ENCODE results near the gene PIK3CD.
"Not testable (repeated sequence)": the region's sequence is repeated elsewhere in the genome, so short reads cannot be mapped to it uniquely, and the experiment has no call there.

PIK3CD gene

DNA sequence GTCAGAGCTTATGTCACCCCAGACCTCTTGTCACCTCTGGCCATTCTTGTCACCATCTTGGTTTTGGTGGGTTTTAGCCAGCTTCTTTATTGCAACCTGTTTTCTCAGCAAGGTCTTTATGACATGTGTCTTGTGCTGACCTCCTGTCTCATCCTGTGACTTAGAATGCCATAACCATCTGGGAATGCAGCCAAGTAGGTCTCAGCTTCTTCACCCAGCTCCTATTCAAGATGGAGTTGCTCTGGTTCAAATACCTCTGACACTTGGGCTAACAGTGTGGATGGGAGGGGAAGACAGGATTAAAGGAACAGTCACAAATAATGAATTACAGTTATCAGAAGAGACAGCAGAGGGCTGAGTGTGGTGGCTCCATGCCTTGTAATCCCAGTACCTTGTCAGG is 30.5 kb upstream of the PIK3CD start:
- DNase-seq (ENCODE audit: low read depth) = no peak

DNA sequence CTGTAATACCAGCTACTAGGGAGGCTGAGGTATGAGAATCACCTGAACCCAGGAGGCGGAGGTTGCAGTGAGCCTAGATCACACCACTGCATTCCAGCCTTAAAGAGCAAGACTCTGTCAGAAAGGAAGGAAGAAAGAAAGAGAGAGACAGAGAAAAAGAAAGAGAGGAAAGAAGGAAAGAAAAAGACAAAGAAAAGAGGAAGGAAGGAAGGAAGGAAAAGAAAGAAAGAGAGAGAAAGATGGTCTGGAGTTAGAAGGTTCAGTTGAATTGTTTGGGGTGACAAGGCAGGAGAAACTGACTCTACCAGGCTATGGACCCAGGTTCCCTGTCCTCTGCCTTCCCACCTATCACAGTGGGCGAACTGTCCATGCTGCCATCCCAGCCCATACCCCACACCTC is 27.4 kb upstream of the PIK3CD start:
- no peak for DNase-seq (ENCODE audit: low read depth)

DNA sequence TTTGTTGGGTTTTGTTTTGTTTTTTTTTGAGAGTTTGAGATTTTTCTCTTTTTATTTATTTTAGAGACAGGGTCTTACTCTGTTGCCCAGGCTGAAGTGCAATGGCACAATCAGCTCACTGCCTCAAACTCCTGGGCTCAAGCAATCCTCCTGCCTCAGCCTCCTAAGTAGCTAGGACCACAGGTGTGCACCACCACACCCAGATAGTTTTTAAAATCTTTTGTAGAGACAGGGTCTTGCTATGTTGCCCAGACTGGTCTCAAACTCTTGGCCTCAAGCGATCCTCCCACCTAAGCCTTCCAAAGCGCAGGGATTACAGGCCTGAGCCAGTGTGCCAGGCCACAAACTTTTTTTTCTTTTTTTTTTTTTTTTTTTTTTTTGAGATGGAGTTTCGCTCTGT is 26.5 kb upstream of the PIK3CD start:
- not testable (repeated sequence) for DNase-seq (ENCODE audit: low read depth)

DNA sequence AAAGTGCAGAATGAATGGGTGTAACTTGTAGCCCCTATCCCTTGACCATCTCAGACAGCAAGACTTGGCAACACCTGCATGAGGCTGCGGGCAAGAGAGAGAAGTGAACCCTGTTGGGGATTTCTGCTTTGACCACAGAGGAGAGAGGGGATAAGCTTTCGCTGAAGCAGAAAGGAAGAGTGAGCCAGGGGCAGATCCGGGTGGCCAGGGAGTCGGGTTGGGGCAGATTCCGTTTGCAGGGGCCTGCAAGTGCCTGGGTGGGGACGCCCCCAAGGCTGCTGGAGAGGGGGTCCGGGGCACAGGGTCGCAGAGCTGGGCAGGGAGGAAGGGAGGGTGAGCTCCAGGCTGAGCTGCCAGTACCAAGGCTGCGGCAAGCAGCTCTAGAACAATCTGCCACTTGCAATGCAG is 25.3 kb upstream of the PIK3CD start:
- DNase-seq (ENCODE audit: low read depth) = no peak

DNA sequence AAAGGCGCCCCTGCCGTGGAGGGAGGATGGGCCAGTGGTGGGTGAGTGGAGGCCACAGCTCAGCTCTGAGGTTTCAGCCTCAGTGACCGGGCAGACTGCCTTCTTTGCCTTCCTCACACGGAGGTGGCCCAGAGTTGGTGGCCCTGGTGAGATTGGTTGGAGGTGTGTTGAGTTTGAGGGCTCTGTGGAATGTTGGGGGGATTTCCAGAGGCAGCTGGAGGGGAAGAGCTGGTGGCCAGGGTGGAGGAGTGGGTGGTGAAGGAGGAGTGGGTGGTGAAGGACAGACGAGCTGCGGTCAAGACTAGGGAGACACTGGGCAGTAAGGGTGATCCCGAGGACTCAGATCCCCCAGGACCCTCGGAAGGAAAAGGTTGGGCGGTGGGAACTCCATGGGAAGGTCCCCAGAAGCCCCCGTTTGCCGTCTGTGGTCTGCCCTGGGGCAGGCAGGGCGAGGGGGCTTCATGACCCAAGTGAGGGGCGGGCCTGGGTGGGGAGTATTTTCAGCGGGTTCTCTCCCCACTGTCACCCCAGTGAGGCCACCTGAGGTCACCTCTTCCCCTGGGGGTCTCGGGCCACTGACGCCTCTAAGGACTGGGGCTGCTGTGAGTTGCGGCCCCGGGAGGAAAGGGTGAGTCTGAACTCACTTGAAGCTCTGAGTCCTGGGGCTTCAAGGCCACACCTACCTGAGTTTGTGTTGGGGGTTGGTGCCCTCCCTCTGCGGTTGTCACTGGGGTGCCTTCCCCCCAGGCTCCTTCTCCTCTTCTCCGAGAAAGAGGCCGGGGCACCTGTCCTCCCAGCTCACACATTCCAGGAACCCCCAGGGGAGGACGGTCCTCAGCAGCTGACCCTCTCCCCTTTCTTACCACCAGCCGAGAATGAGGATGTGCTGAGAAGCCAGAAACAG is 22.7 kb upstream of the PIK3CD start:
- DNase-seq (ENCODE audit: low read depth) = peak; percentile 53

DNA sequence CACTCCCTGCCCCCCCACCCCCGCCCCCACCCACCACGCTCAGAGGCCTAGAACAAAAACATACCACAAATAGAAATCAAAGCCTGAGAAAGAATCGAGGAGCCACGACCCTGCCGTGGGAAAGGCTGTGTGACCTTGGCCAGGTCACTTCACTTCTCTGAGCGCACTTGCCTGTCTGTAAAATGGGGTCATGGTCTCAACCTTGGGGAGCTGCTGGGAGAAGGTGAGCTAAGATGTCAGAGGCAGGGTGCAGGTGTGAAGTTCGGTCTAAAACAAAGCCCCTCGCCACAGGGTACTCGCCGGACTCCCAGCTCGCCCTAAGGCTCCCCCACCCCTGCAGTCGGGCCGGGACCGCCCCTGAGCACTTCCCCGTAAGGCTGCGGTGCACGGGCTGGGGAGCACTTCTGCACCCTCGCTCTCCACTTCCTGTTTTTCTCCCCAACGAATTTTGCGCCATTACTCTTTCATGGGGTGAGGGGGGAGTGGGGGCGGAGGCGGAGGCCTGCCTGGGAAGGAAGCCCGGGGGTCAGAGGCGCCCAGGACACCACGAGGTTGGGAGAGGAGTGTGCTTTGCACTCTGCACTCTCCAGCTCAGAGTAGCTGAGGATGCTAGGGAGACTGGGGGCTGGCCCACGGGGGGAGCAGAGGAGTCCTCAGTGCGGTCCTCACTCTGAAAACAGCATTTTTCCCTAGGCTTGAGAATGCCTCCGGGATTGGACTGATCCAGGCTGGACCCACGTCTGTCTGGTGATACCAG is 21.9 kb upstream of the PIK3CD start:
- peak; percentile 49 for DNase-seq (ENCODE audit: low read depth)

DNA sequence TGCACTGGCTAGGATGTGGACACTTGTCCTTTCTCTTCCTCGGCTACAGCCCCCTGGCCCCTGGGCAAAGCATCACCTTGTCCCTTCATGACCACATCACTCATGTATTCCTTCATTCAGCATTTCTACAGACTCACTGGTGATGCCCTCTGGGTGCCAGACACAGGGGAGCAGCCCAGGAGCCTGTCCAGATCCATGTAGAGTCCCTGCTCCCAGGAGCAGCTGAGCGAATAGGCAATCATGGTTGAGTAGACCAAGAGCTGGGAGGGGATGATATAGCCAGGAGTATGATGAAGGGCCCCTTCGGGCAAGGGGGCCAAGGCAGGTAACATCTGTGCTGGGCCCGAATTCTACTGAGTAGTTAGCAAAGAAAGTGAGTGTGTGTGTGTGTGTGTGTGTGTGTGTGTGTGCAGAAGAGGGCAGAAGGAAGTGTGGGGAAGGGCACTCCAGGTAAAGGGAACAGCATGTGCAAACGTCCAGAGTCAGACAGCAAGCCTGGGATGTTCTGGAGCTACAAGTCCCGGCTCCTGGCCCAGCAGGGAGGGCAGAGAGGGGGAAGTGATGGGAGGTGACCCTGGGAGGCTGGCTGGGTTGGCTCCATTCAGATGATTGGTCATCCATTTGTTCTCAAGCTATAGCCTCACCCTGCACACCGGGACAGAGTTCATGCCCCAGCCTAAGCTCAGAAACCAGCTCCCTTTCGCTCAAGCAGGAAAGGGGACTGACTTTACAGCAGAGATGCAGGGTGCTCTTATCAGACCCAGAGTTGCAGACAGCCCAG is 21.0 kb upstream of the PIK3CD start:
- DNase-seq (ENCODE audit: low read depth) = no peak

DNA sequence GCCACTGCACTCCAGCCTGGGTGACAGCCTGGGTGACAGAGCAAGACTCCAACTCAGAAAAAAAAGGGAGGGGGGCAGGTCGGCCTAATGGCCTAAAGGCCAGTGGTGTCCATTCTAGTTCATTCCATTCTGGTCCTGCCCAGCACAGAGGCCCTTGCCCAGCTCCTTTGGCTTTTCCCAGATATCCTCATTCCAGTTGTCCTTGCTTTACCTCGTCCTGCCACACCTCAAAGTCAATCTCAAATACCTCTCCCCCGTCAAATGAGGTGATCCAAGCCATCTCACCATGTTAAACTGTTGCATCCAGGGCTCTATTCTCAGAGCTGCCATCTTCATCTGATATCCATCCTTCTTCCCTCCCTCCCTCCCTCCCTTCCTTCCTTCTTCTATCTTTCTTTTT is 19.9 kb upstream of the PIK3CD start:
- no peak for DNase-seq (ENCODE audit: low read depth)

DNA sequence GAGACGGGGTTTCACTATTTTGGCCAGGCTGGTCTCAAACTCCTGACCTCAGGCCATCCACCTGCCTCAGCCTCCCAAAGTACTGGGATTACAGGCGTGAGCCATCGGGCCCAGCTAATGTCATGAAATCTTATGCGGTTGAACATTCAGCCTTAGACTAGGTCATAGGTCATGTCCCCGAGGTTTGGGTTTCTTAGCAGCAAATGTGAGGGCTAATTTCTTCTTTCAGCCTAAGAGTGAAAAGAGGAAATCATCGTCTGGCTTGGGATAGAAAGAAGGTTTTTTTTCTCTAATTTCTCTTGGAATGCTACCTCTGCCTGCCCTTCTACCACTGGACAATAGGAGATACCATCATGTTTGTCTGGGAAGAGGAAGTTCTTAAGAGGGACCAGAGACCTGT is 18.0 kb upstream of the PIK3CD start:
- no peak for DNase-seq (ENCODE audit: low read depth)

DNA sequence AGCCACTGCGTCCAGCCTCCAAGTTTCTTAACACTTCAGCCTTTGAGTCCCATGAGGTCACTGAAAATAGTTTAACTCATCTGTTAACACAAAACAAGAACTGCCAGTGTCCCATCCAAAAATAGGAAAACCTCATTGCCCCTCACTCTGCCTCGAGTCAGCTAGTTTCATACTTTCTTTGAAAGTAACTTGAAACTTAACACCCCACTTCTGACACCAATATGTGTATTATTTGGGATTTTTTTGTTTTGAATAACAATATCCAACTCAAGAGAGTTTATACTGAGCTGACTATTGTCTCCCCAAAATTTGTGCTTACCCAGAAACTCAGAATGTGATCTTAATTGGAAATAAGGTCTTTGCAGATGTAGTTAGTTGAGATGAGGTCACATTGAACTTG is 16.9 kb upstream of the PIK3CD start:
- no peak for DNase-seq (ENCODE audit: low read depth)

DNA sequence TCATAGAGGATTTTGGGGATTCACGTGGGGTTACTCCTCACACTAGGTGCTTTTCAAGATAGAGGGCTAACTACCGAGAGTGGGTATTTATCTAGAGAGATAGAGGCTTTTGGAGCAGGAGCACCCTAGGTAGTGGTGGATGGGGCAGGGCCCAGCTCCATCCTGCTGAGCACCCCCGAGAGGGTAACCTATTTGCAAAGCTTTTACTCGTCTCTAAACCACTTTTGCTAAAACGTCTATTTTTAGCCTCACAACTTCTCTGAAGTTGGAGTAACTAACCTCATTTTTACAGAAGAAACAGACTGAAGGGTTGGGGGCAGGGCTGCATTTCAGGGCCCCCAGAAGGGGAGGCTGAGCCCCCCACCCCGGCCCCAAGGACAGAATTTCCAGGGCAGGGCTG is 12.3 kb upstream of the PIK3CD start:
- DNase-seq (ENCODE audit: low read depth) = no peak

DNA sequence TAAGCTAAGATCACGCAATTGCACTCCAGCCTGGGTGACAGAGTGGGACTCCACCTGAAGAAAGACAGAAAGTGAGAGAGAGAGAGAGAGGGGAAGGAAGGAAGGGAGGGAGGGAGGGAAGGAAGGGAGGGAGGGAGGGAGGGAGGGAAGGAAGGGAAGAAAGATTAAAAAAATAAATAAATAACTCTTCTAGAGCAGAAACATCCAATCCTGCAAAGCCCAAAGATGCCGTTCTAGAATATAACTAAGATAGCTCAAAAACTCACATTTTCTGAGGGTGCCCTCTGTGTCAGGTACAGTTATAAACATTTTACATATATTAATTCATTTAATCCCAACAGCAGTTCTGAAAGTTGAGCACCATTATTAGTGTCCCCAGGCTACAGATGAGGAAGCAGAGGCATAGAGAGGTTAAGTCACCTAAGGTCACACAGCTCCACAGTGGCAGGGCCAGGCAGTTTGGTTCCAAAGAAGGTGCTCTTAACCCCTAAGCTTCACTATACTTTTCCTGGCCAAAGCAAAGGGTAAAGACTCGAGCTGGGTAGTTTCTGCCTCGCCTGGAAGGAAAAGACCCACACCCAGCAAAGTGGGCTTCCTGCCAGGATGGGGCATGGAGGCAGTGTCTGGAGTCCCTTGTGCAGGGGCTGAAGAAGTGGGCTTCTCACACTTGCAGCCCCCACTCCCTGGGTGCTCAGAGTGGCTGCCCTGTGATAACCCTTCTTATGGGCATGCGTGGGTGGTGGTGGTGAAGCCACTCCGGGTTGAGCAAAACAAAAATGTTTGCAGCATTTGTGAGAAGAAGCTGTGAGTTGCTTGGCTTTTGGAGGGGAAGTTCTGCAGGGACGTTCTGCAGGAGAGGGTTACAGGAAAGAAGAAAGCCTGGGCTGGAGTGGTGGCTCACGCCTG is 7.9 kb upstream of the PIK3CD start:
- no peak for DNase-seq (ENCODE audit: low read depth)

DNA sequence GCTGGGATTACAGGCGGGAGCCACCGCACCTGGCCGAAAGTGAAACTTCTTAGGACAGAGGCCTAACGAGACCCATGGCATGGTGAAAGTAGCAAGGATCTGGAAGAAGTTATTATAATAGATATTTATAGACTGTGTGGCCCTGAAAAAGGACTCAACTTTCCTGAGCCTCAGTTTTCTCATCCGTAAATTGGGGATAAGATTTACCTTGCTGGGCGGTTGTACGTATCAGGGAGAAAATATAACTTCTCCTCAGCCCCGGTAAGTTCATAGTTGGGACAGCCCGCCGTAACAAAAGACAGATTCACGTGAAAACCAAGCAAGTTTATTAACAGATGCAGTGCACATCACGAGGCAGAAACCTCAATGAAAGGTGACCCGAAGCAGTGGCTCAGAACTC is 5.5 kb upstream of the PIK3CD start:
- no peak for DNase-seq (ENCODE audit: low read depth)

DNA sequence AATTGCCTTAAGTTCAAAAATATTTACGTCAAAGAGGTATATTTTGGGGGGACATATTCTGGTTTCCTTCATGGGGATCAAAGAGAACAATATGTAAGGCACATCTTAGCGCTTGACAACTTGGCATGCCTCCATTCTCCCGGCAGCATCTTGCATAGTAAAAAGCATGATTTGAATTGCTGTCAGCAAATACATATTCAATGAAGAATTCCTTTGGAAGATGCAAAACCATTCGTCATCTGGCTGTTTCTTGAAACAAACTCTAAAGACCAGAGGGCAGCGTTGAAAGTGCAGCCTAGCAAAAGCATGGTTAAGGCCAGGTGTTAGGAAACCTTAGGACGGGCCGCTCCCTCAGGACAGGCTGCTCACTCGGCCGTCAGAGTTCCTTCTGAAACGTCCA is 3.4 kb upstream of the PIK3CD start:
- no peak for DNase-seq (ENCODE audit: low read depth)

DNA sequence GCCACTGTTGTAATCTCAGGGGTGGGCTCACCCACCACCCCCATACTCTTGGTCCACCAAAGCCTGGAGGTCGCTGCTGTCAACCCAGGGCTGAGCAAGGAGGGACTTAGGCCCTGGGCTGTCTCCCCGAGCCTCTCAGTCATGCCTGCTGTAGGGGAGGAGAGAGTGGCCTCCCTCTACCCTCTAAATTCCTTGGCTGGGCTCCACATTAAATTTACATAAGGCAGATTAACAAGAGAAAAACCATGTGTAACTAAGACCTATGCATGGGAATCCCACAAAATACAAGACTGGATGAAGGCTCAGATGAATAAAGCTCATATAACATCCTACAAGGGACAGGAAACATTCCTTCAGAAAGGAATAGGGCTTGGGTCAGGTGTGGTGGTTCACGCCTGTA is 1.8 kb upstream of the PIK3CD start:
- no peak for DNase-seq (ENCODE audit: low read depth)

DNA sequence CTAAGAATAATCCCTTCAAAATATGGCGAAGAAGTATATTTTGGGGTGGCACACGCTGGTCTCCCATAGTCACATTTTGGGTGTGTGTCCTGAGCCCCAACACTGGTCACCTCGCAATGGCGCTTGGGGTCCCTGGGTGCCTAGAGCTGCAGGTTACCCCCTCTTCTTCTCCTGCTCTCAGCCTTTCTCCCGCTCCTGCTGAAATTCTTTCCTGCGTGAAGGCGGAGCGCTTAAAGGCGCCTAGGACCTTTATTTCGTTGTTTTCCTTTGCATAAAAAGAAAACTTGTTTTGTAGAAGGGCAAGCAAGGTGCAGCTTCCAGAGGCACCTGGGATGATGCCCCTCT is 339 bp upstream of the PIK3CD start:
- DNase-seq (ENCODE audit: low read depth) = no peak

DNA sequence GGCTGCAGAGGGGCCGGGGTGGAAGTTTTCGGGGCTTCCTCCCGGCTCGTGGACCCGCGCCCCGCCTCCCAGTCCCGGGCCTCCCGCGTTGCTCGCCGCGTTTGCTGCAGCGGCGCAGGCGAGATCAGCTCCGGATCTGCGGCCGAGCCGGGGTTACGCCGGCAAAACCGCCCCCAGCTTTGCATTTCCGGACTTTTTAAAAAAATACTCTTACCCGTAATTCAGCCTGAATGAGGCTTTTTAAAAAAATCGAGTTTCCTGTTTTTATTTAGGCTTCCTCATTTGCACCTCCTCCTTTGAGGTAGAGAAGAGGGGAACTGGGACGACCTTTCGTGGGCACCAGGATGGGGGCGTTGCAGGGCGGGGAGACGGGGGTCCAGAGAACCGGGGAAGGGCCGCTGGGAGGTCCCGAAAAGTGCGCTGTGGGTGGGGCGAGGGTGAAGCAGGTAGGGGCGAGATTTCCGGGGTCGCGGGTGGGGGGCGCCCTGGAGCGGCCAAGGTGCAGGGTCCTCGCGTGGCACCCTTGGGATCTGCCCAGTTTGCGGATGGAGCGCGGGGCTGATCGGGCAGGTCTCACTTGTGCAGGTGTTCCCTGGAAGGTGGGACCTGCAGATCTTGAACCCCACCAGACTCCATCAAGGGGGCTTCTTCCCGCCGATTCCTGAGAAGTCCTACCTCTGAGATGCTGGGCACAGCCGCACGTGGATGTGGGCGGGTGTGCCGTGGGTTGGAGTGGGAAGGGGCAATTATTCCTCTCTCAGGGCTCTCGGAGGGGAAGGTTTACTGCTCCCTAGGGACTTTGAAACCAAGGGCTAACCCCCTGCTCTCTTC is 1.1 kb downstream of the PIK3CD start:
- DNase-seq (ENCODE audit: low read depth) = peak; percentile 53

DNA sequence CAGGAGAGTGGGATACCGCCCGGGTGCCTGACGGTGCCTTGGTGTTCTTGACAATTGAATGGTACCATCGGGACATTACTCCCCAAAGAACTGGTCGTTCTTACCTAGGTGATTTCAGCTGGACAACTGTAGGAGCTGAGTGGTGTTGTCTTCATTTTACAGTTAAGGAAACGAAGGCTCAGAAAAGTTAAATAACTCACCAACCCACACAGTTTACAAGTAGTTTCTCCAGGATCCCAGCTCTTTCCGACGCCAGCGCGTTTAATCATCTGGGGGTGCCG is 1.6 kb downstream of the PIK3CD start:
- DNase-seq (ENCODE audit: low read depth) = no peak

DNA sequence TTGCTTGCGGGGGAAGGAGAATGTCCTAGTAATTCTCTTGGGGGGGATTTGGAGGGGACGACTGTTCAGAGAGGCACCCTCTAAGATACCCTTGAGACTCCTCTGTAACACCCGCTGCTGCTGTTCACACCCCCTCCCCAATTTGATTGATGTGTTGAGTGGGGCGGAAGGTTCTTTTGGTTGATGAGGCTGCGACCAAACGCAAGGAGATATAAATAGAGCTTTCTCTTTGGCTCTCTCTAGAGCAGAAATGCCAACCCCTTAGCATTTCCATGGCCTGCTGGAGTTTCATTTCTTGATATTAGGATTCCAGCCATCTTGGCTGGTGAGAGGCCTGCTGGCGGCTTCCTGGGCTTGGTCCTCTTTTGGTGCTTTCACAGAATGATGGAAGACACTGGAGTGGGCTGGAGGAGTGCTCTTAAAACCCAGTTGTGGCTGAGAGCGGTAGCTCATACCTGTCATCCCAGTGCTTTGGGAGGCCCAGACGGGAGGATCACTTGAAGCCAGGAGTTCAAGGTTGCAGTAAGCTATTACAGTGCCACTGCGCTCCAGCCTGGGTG is 2.0 kb downstream of the PIK3CD start:
- no peak for DNase-seq (ENCODE audit: low read depth)

DNA sequence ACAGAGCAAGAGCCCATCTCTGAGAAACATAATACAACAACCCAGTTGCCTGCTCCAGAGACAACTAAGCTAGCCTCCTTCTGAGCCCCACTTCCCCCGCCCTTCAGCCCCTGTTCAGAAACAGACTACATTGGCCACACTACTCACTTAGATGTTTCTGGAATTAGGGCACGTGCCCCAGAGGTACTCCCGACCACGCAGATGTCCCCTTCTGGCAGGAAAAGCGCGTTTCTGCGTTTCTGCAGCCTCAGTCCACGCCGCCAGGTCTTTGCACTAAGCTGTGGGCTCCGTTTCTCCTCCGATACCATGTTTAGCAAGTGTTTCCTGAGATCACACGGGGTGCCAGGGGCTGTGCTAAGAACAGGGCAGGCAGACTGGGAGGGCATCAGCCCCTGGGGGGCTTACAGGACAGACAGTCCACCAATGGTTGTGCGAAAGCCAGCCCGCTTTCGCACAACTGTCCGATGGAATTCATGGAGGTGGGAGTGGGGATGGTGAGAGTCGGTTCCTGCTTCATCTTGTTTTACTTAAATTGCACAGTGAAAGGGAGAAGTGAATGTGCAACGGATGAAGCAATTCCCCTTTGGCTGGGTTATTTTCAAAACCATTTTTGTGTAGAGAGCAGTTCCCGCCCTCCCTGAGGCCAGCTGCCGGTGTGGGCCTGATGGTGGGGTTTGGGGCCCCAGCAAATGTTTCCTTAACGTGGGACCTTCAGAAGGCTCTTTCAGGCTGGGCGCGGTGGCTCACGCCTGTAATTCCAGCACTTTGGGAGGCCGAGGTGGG is 2.7 kb downstream of the PIK3CD start:
- no peak for DNase-seq (ENCODE audit: low read depth)
